Stimulated activated CD4-positive, alpha-beta T cell treated with anti-CD3 and anti-CD28 coated beads, TNF-alpha, amount 100 ng/mL, for 48 hours (primary cell): ENCODE data around the gene TRIM44.
"Not testable (repeated sequence)": the region's sequence is repeated elsewhere in the genome, so short reads cannot be mapped to it uniquely, and the experiment has no call there.

ENCODE experiments used
- DNase-seq, 3 donors: peaks; one replicate each; pipeline ENCODE4 v3.0.0-alpha.2; 2020; ENCODE audit warnings: low read depth in 3 of 3

Gene TRIM44

DNA sequence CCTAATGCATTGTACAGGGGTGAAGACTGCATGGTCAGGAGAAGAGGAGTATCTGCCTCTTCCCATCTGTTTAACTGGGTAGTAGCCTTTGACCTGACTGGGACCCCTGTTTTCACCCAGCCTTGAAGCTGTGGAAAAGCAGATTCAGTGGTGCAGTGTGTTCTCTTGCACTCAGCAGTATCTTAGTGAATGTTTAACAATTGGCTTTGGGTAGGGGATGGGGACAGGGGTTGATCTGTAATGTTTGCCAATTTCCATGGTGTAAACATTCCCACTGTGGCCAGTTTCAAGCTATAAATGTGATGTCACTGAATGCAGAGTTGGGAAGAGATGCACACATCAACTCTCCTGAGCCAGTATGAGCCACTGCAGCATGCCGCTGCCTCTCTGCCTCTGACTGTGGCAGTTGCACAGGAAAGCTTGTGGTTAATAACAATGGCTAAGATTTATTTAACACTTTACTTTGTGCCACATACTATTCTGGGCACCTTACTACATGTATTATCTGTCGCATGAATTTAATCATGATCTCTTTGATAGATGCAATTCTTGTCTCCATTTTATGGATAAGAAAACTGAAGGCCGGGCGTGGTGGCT is 28.6 kb upstream of the TRIM44 start:
- DNase-seq, result no peak

- no peak for DNase-seq
Measured at GRCh38 chr11:35635933-35636332, 26.6 kb upstream of the TRIM44 start.

- no peak for DNase-seq
Measured at GRCh38 chr11:35639591-35640179, 22.9 kb upstream of the TRIM44 start.

DNA sequence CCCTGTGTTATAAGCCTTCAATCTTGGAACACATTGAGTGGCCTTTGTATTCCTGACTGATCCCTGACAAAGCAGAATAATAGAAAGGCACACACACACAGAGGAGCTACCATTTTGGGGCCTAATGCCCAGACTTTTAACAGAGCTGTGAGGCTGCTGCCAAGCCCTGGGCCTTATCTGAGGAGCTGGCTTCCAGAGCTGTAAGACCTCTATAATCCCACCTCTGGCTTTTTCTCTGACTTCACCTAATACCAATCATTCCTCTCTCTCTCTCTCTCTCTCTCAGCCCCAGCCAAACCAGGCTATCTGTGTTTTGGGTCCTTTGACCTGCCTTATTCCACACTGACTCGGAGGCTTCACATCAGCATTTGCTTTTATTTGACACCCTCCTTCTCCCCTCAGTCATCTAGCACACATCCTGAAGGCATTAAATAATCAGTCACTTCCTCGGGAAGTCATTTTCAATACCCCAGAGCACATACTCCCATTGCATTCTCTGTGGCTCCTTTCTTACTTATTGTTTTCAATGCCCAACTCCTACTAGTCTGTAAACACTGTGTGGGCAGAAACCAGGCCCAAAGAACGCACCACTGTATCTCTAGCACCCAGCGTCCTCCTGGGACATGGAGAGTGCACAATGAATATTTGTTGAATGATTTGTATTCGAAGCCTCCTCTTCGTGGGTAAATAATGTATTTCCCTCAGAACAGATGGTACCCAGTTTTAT is 21.2 kb upstream of the TRIM44 start:
- DNase-seq, result no peak

DNA sequence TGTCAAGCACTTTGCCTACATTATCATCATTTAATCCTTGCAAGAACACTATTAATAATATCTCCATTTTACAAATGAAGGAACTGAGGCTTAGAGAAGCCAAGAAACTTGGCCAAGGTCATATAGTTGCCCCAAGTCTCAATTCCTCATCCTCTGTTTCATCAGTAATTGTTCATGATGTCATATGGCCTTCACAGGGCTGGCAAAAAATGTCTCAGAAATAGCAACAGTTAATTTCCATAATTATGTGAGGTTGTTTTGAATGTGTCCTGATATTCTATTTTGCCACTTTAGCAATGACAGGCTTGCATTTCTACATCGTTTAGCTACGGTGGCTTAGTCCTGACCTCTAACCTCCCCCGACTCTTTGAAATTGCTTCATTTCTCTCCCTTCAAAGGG is 20.6 kb upstream of the TRIM44 start:
- DNase-seq, result no peak

- DNase-seq, result no peak
Measured at GRCh38 chr11:35647421-35648093, 15.0 kb upstream of the TRIM44 start.

DNA sequence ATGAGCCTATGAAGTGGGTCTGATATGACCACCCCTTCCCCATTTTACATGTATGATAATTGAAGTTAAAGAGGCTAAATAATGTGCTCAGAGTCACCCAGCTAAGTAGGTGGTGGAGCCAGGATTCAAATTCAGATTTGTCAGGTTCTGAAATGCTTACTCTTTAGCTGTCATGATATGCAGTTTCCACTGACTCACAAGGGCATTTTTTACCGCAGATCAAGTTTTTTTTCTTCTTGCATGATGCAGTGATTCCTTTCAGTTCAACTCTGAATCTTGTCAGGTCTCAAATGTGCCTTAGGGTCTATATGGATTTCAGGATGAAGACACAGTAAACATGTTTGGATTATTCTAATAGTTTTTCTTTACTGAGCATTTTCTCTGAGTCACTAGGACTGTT is 12.6 kb upstream of the TRIM44 start:
- no peak for DNase-seq

DNA sequence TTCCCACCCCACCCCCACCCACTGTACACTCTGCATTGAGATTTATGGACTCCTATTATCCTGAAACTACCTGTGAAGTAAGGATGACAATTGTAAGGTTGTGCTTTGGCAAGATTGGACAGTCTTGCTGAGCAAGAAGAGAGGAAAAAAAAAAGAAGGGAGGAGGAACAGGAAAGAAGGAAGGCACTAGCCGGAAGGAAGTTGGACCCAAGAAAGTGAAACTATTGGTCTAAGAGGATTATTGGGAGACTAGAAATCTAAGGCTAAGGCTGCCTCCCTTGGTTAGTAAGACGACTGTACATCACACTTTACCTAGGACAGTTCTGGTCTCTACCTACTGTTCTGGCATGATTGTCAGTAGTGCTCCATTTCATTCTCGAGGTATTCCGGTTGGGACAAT is 12.1 kb upstream of the TRIM44 start:
- no peak for DNase-seq

- no peak for DNase-seq
Measured at GRCh38 chr11:35651263-35651662, 11.3 kb upstream of the TRIM44 start.

DNA sequence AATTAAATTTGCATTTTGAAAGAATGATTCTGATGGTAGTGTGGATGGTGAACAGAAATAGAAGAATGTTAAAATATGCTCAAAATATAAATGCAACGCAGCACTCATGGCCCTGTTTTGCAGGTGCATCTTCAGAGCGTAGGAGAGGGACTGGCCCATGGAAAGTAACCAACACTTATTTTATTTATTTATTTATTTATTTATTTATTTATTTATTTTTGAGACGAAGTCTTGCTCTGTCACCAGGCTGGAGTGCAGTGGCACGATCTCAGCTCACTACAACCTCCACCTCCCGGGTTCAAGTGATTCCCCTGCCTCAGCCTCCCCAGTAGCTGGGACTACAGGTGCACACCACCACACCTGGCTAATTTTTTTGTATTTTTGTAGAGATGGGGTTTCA is 9.8 kb upstream of the TRIM44 start:
- not testable (repeated sequence) for DNase-seq

- DNase-seq, result no peak
Measured at GRCh38 chr11:35654711-35655110, 7.9 kb upstream of the TRIM44 start.

GRCh38 chr11:35655254-35655653 is 7.3 kb upstream of the TRIM44 start:
- DNase-seq, result no peak

- no peak for DNase-seq
Measured at GRCh38 chr11:35655856-35656255, 6.7 kb upstream of the TRIM44 start.

DNA sequence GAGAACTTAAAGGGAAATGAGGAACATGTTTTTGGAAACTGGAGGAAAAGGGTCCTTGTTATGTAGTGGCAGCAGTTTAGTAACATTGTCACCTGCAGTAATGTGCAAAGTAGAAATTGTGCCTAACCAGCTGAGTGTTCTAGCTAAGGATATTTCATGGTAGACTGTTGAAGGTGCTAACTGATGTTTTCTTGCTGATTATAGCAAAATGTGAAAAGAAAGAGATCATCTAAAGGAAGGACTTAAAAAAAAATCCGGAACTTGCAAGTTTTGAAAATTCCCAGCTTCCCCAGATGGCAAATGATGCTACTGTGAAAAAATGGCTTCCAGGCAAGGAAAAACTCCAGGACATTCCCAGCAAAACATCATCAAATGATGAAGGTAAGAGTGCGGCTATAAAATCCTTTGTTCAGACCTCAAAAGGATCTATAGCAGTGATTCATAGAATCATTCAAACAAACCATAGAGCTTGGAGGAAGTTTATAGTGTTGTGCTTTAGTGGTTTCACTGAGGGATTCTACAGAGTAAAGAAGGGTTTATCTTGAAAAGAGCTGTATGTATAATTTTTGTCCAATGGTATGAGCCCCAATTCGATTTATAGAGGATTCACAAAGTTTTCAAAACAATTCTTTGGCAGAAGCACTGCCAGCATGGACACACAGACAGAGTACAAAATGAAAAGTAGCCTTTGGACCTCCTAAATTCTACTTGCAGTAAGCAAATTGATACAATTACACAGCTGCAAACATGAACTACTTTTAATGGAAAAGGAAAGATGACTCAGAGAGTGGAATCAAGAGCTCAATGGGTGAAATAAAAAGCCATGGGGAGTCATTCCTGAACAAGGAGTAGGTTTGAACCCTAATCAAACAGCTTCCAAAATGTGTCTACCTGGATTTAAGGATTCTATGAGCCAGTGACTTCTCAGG is 4.3 kb upstream of the TRIM44 start:
- DNase-seq, result no peak

- no peak for DNase-seq
Measured at GRCh38 chr11:35661534-35661933, 1.0 kb upstream of the TRIM44 start.

GRCh38 chr11:35662061-35662648 is 420 bp upstream of the TRIM44 start:
- DNase-seq, result peak in 2 of 3 donors; percentile 0 to 24

DNA sequence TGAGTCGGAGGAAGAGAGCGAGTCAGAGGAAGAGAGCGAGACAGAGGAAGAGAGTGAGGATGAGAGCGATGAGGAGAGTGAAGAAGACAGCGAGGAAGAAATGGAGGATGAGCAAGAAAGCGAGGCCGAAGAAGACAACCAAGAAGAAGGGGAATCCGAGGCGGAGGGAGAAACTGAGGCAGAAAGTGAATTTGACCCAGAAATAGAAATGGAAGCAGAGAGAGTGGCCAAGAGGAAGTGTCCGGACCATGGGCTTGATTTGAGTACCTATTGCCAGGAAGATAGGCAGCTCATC is 780 bp downstream of the TRIM44 start:
- DNase-seq, result no peak

- DNase-seq, result no peak
Measured at GRCh38 chr11:35664977-35665441, 2.4 kb downstream of the TRIM44 start.

- no peak for DNase-seq
Measured at GRCh38 chr11:35667257-35667656, 4.7 kb downstream of the TRIM44 start.

DNA sequence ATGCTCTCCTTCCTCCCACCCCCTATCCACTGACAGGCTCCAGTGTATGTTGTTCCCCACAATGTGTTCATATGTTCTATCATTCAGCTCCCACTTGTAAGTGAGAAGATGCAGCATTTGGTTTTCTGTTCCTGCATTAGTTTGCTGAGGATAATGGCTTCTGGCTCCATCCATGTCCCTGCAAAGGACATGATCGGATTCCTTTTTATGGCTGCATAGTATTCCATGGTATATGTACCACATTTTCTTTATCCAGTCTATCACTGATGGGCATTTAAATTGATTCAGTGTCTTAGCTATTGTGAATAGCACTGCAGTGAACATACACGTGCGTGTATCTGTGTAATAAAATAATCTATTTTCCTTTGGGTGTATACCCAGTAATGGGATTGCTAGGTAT is 5.8 kb downstream of the TRIM44 start:
- not testable (repeated sequence) for DNase-seq

DNA sequence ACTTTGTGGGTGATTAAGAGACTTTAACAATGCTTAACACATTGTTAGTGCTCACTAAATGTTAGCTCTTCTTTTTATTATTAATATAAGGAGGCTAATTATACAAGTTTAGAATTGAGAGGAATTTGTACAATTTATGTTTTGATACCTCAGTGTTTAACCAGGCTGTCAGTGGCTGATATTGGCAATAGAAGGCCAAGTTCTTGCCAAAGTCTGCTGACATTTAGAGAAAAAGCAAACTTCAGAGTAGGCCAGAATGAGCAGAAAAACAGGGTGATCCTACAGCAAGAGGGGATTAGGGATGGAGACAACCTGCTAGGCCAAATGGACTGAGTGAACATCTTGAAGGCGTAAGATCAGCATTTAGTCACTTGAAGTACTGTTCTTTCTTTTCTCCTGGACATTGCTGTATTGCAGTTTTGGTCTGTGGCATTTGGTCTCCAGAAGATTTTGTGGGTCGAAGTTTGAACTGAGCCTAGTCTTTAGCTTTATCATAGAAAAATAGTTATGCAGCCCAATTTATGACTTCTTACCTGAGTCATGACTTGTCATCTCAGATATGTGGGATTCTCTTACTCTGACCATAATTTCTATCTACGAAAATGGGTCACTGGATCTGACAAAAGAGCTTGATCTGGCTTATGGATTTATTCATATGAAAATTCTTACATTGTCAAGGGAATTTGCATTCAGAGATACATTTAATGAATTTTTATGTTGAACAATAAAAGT is 9.0 kb downstream of the TRIM44 start:
- DNase-seq, result no peak
